Uterus (tissue), 4 donors: ENCODE results near the gene PDXP. TPM values are rescaled to one million over a fixed set of nuclear protein-coding genes. Genes with fewer than 3 reads are reported as not detected.

Experiments used
- DNase-seq, 2 donors: peaks; one replicate each; pipeline ENCODE4 v3.0.0-alpha.2; 2019 to 2020
- H3K27ac ChIP-seq, 2 donors: fragments of 200-600 bp; sonication (generic); 1 replicate in 1 of 2; 2 replicates in 1 of 2; pipeline ENCODE4 v1.5.1; 2016 to 2018
- H3K27me3 ChIP-seq, 2 donors: fragments of 200-600 bp; sonication (generic); one replicate each; pipeline ENCODE4 v1.5.1; 2018 to 2019; ENCODE audit warnings: control low read depth in 1 of 2
- H3K36me3 ChIP-seq, 2 donors: fragments of 200-600 bp; sonication (generic); one replicate each; pipeline ENCODE4 v1.5.1; 2019; ENCODE audit warnings: control low read depth in 1 of 2
- H3K4me1 ChIP-seq, 2 donors: fragments of 200-600 bp; sonication (generic); one replicate each; pipeline ENCODE4 v1.5.1; 2018 to 2019; ENCODE audit warnings: control low read depth in 1 of 2
- H3K4me3 ChIP-seq, 2 donors: fragments of 200-600 bp; sonication (generic); 1 replicate in 1 of 2; 2 replicates in 1 of 2; pipeline ENCODE4 v1.5.1; 2018 to 2019; ENCODE audit warnings: mild to moderate bottlenecking in 1 of 2
- H3K9me3 ChIP-seq, 2 donors: fragments of 200-600 bp; sonication (generic); one replicate each; pipeline ENCODE4 v1.5.1; 2019; ENCODE audit warnings: control low read depth in 1 of 2
- CTCF ChIP-seq, 4 experiments: fragments of 200-600 bp in 2 of 4; fragments of 450-650 bp in 2 of 4; sonication (generic) in 2 of 4; IDR thresholded peaks; one replicate each; pipeline ENCODE4 v1.5.1; 2016 to 2019; ENCODE audit warnings: antibody characterized with exemption in 4 of 4, mild to moderate bottlenecking in 2 of 4, moderate library complexity in 1 of 4
- POLR2A ChIP-seq, 2 donors: fragments of 450-650 bp; IDR thresholded peaks; one replicate each; pipeline ENCODE4 v1.6.1; 2016; ENCODE audit warnings: antibody characterized with exemption in 2 of 2, mild to moderate bottlenecking in 1 of 2, moderate library complexity in 1 of 2
- intact Hi-C: fragments of 100-400 bp; cut with DNase I; formaldehyde crosslinking; loops from one replicate; pipeline ENCODE4 v1.15.1; 2023; ENCODE audit warnings: low total_unique reads
- total RNA-seq, 4 donors: library from RNA; depleted of rRNA in 3 of 4; stranded (reverse); fragments of >200 nt in 3 of 4; gene quantifications; one replicate each; pipeline versions ENCODE4 v1.1.0 to v1.2.4, GENCODE V29; 2014 to 2023
- donor health status: DM: yes; HTN: yes; CAD: no.

PDXP gene
- total RNA-seq, 4 donors from 2014 or later = 0.88 to 10.7 (median 3.7) TPM

DNA sequence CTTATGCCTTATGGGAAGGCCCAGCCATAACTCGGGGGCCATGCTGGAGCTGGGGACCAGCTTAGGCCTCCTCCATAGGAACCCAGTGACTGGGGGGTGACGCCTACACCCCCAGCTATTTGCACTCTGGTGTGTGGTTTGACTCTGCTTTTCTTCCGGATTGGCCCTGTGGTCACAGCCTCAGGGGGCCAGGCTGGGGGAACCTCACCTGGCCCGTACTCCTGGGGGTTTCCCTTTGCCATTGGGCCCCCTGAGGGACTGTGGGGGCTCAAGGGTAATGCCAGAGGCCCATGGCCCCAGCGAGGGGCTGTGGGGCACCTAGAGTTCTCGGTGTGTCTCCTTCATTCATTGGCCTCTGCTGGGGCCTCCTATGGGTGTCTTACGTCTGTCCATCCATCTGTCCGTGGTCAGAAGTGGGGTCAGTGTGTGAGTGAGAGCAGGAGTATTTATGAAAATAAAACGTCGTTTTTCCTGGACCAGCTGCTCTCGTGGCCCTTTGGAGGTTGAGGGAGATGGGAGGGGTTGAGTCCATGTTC lies 25.4 kb upstream of the PDXP start:
- intact Hi-C loops = no loop called here
- Histone ChIP-seq H3K4me3 (peak overlapping the region in 1 of 2 donors; percentile 11), H3K27ac (peak overlapping the region; percentile 80 to 89), H3K4me1 (peaks cover 7 to 14% of the 10 kb centered on the region in 2 donors), H3K36me3 (no peaks in the 10 kb centered on the region), H3K27me3 (no peaks in the 10 kb centered on the region), H3K9me3 (no peaks in the 10 kb centered on the region)
- TF ChIP-seq POLR2A (IDR thresholded peaks at IDR 0.05) (no peak), CTCF (IDR thresholded peaks at IDR 0.05) (no peak)
- DNase-seq = no peak

GRCh38 chr22:37633625-37634416 lies 24.7 kb upstream of the PDXP start:
- H3K27ac ChIP-seq = peak overlapping the region; percentile 80 to 89
- intact Hi-C loops = no loop called here
- H3K36me3 ChIP-seq = no peaks in the 10 kb centered on the region
- peaks cover 7 to 14% of the 10 kb centered on the region in 2 donors for H3K4me1 ChIP-seq
- DNase-seq = peak; percentile 90 to 92
- peak overlapping the region in 1 of 2 donors; percentile 11 for H3K4me3 ChIP-seq
- no peaks in the 10 kb centered on the region for H3K9me3 ChIP-seq
- TF ChIP-seq POLR2A (IDR thresholded peaks at IDR 0.05) (peak in 1 of 2 donors; percentile 42), CTCF (IDR thresholded peaks at IDR 0.05) (peak; percentile 8 to 44 (median 28))
- H3K27me3 ChIP-seq = no peaks in the 10 kb centered on the region

- peak in 1 of 4 experiments; percentile 13 for TF ChIP-seq CTCF (IDR thresholded peaks at IDR 0.05)
- TF ChIP-seq POLR2A (IDR thresholded peaks at IDR 0.05) = no peak
- peak overlapping the region in 1 of 2 donors; percentile 11 for H3K4me3 ChIP-seq
- H3K27ac ChIP-seq = peak overlapping the region; percentile 80 to 89
- peaks cover 7 to 18% of the 10 kb centered on the region in 2 donors for H3K4me1 ChIP-seq
- intact Hi-C loops = no loop called here
- no peaks in the 10 kb centered on the region for H3K9me3 ChIP-seq
- no peak for DNase-seq
- H3K27me3 ChIP-seq = no peaks in the 10 kb centered on the region
- no peaks in the 10 kb centered on the region for H3K36me3 ChIP-seq
These were observed 24.1 kb upstream of the PDXP start for GRCh38 chr22:37634417-37634924.

DNA sequence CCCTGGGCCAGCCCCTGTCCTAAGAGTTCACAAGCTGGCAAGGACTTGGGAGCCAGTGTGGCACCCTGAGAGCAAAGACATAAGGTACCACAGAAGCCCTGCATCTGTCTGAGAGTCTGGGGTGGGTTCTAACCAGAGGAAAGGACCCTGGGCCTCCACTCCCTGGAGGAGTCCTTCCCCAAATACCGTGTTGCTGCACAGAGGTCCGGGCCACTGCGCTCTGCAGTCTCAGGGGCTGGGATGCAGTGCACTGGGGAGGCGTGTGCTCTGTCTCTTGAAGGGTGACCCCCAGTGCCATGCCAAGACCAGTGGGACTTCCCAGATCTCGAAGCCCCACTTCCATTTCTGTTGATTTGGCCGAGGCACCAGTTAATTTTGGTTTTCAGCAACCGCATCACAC lies 23.4 kb upstream of the PDXP start:
- no peaks in the 10 kb centered on the region for H3K9me3 ChIP-seq
- TF ChIP-seq POLR2A (IDR thresholded peaks at IDR 0.05) (no peak), CTCF (IDR thresholded peaks at IDR 0.05) (no peak)
- no peaks in the 10 kb centered on the region for H3K36me3 ChIP-seq
- DNase-seq = no peak
- H3K4me1 ChIP-seq = peaks cover 7 to 24% of the 10 kb centered on the region in 2 donors
- no peak overlapping the region for H3K4me3 ChIP-seq
- no peaks in the 10 kb centered on the region for H3K27me3 ChIP-seq
- H3K27ac ChIP-seq = peak overlapping the region; percentile 80 to 89
- intact Hi-C loops = no loop called here
